Nephron (organoid): ENCODE results near the gene DNAAF8.

Experiments used
- H3K27ac Mint-ChIP-seq, 3 experiments: 2 replicates each; pipeline ENCODE4 v1.8.0; 2020; ENCODE audit warnings: mixed read lengths in 3 of 3, mild to moderate bottlenecking in 2 of 3, moderate library complexity in 1 of 3
- H3K27me3 Mint-ChIP-seq: 2 replicates; pipeline ENCODE4 v1.8.0; 2021; ENCODE audit warnings: low read depth, mild to moderate bottlenecking, moderate library complexity, mixed read lengths
- H3K36me3 Mint-ChIP-seq: 2 replicates; pipeline ENCODE4 v1.8.0; 2020; ENCODE audit warnings: low read depth, mixed read lengths
- H3K4me1 Mint-ChIP-seq: 2 replicates; pipeline ENCODE4 v1.8.0; 2020; ENCODE audit warnings: mixed read lengths
- H3K4me3 Mint-ChIP-seq, 3 experiments: 2 replicates each; pipeline ENCODE4 v1.8.0; 2020; ENCODE audit warnings: mild to moderate bottlenecking in 3 of 3, mixed read lengths in 3 of 3, moderate library complexity in 2 of 3
- H3K9me3 Mint-ChIP-seq: 2 replicates; pipeline ENCODE4 v1.8.0; 2020; ENCODE audit warnings: mixed read lengths
- TF ChIP-seq, protein P1 (sequence below), 3 experiments: fragments of 200-600 bp; sonication (generic); IDR thresholded peaks; one replicate each; pipeline ENCODE4 v1.5.0; 2021; ENCODE audit warnings: antibody characterized with exemption in 3 of 3; ENCODE audit not compliant: unreplicated experiment in 3 of 3

The DNAAF8 gene

DNA sequence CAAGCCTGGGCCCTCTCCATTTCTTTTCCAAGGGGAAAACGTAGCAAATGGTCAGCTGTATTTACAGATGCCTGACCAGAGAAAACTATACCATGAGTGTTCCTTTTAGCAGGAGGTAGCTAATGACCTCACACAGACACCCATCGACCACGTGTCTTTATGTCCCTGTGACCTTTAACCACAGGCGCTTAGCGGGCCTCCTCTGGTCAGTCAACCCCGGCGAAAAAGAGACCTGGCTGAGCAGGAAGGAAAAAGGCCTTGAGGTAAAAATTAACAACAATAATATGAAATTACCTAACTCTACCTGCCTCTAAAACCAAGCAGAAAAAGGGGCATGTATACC, 31.9 kb upstream of the DNAAF8 start:
- H3K4me1 Mint-ChIP-seq: peaks cover 8% of the 10 kb centered on the region
- H3K4me3 Mint-ChIP-seq: no peak overlapping the region
- TF ChIP-seq, protein P1, sequence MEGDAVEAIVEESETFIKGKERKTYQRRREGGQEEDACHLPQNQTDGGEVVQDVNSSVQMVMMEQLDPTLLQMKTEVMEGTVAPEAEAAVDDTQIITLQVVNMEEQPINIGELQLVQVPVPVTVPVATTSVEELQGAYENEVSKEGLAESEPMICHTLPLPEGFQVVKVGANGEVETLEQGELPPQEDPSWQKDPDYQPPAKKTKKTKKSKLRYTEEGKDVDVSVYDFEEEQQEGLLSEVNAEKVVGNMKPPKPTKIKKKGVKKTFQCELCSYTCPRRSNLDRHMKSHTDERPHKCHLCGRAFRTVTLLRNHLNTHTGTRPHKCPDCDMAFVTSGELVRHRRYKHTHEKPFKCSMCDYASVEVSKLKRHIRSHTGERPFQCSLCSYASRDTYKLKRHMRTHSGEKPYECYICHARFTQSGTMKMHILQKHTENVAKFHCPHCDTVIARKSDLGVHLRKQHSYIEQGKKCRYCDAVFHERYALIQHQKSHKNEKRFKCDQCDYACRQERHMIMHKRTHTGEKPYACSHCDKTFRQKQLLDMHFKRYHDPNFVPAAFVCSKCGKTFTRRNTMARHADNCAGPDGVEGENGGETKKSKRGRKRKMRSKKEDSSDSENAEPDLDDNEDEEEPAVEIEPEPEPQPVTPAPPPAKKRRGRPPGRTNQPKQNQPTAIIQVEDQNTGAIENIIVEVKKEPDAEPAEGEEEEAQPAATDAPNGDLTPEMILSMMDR (IDR thresholded peaks at IDR 0.05; ENCODE audit: unreplicated experiment in 3 of 3): no peak
- H3K27me3 Mint-ChIP-seq: no peaks in the 10 kb centered on the region
- peaks cover 35% of the 10 kb centered on the region for H3K36me3 Mint-ChIP-seq
- H3K9me3 Mint-ChIP-seq: no peaks in the 10 kb centered on the region
- H3K27ac Mint-ChIP-seq: peak overlapping the region in 1 of 3 experiments; percentile 96

DNA sequence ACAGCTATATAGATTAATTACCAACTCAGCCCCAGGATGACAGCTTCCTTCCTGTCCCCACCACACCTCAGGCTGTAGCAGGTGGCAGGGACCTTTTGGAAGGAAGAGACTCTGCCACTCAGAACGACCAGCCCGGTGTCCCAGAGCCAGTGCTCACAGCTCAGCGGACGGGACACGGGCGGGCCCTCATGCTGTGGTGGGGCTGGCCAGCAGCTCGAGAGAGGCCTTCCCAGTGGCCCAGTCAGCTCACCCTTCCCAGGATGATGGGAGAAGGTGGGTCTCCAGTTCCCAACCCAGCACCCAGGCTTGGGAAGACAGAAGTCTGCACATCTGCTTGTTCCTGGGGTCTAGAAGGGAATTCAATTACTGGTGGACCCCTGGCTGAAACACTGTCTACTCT, 30.4 kb upstream of the DNAAF8 start:
- H3K27me3 Mint-ChIP-seq: no peaks in the 10 kb centered on the region
- H3K4me1 Mint-ChIP-seq: peaks cover 8% of the 10 kb centered on the region
- peaks cover 43% of the 10 kb centered on the region for H3K36me3 Mint-ChIP-seq
- TF ChIP-seq, protein P1 (IDR thresholded peaks at IDR 0.05; ENCODE audit: unreplicated experiment in 3 of 3): no peak
- no peak overlapping the region for H3K4me3 Mint-ChIP-seq
- H3K9me3 Mint-ChIP-seq: no peaks in the 10 kb centered on the region
- no peak overlapping the region for H3K27ac Mint-ChIP-seq

DNA sequence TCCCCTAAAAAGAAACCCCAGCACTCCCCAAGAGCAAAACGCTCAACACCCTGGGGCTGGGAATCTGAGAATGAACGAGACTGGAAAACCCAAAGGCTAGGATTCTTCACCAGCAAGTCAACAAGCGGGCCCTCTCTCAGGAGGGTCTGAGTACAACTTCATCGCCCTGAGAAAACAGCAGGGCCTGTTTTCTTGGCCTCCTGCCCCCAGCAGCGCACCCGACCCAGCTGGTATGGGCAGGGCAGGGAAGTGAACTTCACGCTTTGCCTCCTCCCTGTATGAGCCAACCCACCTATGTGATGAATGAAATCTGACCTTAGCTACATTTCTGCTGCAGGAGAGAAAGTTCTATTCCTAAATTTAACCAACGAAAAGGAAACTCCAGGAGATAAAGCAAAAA, 29.8 kb upstream of the DNAAF8 start:
- TF ChIP-seq, protein P1 (IDR thresholded peaks at IDR 0.05; ENCODE audit: unreplicated experiment in 3 of 3): no peak
- Mint-ChIP-seq H3K4me3 (no peak overlapping the region), H3K4me1 (peaks cover 8% of the 10 kb centered on the region), H3K9me3 (no peaks in the 10 kb centered on the region), H3K36me3 (peaks cover 40% of the 10 kb centered on the region), H3K27ac (no peak overlapping the region), H3K27me3 (no peaks in the 10 kb centered on the region)

DNA sequence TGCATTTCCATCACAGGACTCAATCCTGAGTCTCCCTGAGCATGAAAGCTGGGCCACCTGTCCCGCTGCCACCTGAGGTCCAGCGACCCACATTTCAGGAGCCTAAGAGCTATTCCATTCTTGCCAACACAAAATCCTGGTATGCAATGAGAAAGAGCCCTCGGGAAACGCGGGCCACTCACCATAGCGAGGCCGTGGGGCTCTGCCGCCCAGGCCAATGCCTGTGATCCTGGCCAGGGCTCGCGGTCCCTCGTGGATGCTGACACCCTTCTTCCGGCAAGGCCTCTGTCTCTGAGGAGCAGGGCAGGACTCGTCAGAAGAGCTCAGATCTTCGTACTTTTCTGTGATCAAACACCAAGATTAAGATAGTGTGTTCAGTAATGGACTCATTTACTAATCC, 29.4 kb upstream of the DNAAF8 start:
- Mint-ChIP-seq H3K36me3 (peaks cover 40% of the 10 kb centered on the region), H3K4me3 (no peak overlapping the region), H3K27me3 (no peaks in the 10 kb centered on the region), H3K9me3 (no peaks in the 10 kb centered on the region), H3K4me1 (peaks cover 8% of the 10 kb centered on the region), H3K27ac (no peak overlapping the region)
- TF ChIP-seq, protein P1 (IDR thresholded peaks at IDR 0.05; ENCODE audit: unreplicated experiment in 3 of 3): no peak

DNA sequence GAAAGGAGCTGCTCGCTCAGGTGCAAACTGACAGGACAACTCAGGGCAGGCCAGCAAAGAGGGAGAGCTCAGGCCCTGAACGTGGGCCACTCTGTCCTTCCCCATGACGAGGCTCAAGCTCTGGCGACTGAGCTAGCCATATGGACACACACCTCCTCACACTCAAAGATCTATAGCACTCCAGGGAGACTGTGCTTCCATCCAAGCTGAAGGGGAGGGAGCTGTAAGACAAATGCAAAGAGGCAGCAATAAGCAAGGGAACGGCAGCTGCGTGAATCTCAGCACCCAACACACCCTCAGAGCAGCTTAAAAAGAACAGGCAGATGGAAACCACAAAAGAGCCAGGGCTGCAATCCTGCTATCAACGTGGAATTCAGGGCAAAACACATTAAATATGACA, 27.5 kb upstream of the DNAAF8 start:
- peaks cover 8% of the 10 kb centered on the region for H3K4me1 Mint-ChIP-seq
- no peak overlapping the region for H3K4me3 Mint-ChIP-seq
- H3K9me3 Mint-ChIP-seq: no peaks in the 10 kb centered on the region
- H3K27ac Mint-ChIP-seq: peak overlapping the region in 1 of 3 experiments; percentile 74
- H3K27me3 Mint-ChIP-seq: no peaks in the 10 kb centered on the region
- peaks cover 50% of the 10 kb centered on the region for H3K36me3 Mint-ChIP-seq
- TF ChIP-seq, protein P1 (IDR thresholded peaks at IDR 0.05; ENCODE audit: unreplicated experiment in 3 of 3): no peak

DNA sequence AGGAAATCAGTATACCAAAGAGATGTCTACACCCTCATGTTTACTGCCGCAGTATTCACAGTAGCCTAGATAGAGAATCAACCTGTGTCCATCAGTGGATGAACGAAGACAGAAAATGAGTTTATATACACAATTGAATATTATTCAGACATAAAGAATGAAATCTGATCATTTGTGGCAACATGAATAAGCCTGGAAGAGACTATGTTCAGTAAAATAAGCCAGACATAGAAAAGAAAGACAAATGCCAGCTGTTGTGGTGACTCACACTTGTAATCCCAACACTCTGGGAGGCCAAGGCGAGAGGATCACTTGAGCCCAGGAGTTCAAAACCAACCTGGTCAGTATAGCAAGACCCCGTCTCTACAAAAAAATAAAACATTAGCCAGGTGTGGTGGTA, 24.9 kb upstream of the DNAAF8 start:
- peaks cover 8% of the 10 kb centered on the region for H3K4me1 Mint-ChIP-seq
- H3K4me3 Mint-ChIP-seq: no peak overlapping the region
- peaks cover 58% of the 10 kb centered on the region for H3K36me3 Mint-ChIP-seq
- no peaks in the 10 kb centered on the region for H3K27me3 Mint-ChIP-seq
- TF ChIP-seq, protein P1 (IDR thresholded peaks at IDR 0.05; ENCODE audit: unreplicated experiment in 3 of 3): no peak
- no peak overlapping the region for H3K27ac Mint-ChIP-seq
- no peaks in the 10 kb centered on the region for H3K9me3 Mint-ChIP-seq
